ENCODE data around the gene CRLF2.

The CRLF2 gene

DNA sequence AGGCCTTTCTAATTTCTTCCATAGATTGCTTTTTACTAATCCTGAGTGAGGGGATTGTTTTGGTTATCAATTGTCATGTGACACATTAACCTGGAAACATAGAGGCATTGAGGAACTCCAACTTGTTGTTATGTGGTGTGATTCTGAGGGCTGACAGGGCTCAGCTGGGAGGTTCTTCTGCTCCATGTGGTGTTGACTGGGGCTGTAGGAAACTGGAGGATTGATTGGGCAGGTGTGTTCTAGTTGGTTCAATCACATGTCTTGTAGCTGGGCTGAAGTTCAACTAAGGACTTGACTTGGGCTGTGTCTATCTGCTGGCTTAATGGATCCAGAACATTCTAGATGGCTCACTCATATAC, 10.8 kb upstream of the CRLF2 start:
- Histone ChIP-seq H3K27ac (ENCODE audit: low read length) (no peak overlapping the region), H3K4me3 (ENCODE audit: low read length) (no peak overlapping the region), H3K79me2 (ENCODE audit: low read length) (no peaks in the 10 kb centered on the region), H3K36me3 (replicated peaks; ENCODE audit: insufficient read depth, low read length) (no peaks in the 10 kb centered on the region), H2AFZ (ENCODE audit: low read length) (no peak overlapping the region), H3K4me2 (ENCODE audit: low read depth, low read length) (no peak overlapping the region), H3K9ac (ENCODE audit: low read length) (no peak overlapping the region), H3K27me3 (replicated peaks; ENCODE audit: insufficient read depth, low read length) (no peaks in the 10 kb centered on the region), H3K9me2 (replicated peaks; ENCODE audit: insufficient read depth, low read length) (no peaks in the 10 kb centered on the region), H3K9me3 (replicated peaks; ENCODE audit: insufficient read depth, low read length) (no peaks in the 10 kb centered on the region), H3K4me1 (ENCODE audit: low read length) (no peaks in the 10 kb centered on the region), H4K20me1 (ENCODE audit: insufficient read depth, low read length) (no peaks in the 10 kb centered on the region), H3F3A (ENCODE audit: insufficient read depth, low read length) (peaks cover 4% of the 10 kb centered on the region; the same call in 1 of the 2 replicates)
- DNase-seq = no peak
- no peak for TF ChIP-seq EZH2 (optimal IDR thresholded peaks at IDR 0.05; ENCODE audit: low read depth, low read length)
- no peak for TF ChIP-seq EZH2phosphoT487 (IDR thresholded peaks at IDR 0.05; ENCODE audit: low read length)
- TF ChIP-seq, protein P1, sequence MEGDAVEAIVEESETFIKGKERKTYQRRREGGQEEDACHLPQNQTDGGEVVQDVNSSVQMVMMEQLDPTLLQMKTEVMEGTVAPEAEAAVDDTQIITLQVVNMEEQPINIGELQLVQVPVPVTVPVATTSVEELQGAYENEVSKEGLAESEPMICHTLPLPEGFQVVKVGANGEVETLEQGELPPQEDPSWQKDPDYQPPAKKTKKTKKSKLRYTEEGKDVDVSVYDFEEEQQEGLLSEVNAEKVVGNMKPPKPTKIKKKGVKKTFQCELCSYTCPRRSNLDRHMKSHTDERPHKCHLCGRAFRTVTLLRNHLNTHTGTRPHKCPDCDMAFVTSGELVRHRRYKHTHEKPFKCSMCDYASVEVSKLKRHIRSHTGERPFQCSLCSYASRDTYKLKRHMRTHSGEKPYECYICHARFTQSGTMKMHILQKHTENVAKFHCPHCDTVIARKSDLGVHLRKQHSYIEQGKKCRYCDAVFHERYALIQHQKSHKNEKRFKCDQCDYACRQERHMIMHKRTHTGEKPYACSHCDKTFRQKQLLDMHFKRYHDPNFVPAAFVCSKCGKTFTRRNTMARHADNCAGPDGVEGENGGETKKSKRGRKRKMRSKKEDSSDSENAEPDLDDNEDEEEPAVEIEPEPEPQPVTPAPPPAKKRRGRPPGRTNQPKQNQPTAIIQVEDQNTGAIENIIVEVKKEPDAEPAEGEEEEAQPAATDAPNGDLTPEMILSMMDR (IDR thresholded peaks at IDR 0.05; ENCODE audit: low read length) = no peak

DNA sequence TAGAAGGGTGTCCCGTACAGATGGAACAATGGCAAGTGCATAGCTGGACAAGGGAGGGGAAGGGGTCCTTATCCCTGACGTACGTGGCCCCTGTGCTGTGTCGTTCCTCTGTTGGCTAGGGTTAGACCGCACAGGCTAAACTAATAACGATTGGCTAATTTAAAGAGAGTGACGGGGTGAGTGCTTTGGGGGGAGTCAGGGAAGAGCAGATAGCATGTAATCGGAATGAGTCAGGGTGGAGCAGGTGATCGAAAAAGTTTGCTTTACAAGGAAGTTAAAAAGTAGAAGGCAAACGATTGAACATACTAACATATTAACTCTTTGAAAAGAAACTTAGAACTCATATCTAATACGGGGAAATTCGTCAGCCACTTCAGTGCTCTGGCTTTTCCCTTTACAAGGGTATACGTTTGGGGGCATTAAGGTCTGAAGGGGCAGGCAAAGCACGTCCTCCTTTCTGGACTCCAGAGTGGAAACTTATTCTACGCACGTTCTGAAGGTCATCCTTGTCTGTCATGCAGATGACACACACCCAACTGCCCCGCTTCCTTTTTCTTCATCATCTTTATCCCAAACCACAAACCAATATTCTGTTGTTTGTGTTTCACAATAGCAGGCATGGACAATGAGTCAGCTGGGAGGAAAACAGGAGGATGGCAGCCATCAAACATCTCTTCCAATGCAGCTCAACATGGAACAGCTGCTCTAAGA, 10.2 kb upstream of the CRLF2 start:
- Histone ChIP-seq H3K4me2 (ENCODE audit: low read depth, low read length) (no peak overlapping the region), H3K4me1 (ENCODE audit: low read length) (no peaks in the 10 kb centered on the region), H4K20me1 (ENCODE audit: insufficient read depth, low read length) (no peaks in the 10 kb centered on the region), H3K4me3 (ENCODE audit: low read length) (no peak overlapping the region), H3K9me3 (replicated peaks; ENCODE audit: insufficient read depth, low read length) (no peaks in the 10 kb centered on the region), H3K9ac (ENCODE audit: low read length) (no peak overlapping the region), H3K27me3 (replicated peaks; ENCODE audit: insufficient read depth, low read length) (no peaks in the 10 kb centered on the region), H3K79me2 (ENCODE audit: low read length) (no peaks in the 10 kb centered on the region), H3F3A (ENCODE audit: insufficient read depth, low read length) (peaks cover 4% of the 10 kb centered on the region; the same call in 1 of the 2 replicates), H3K9me2 (replicated peaks; ENCODE audit: insufficient read depth, low read length) (no peaks in the 10 kb centered on the region), H3K36me3 (replicated peaks; ENCODE audit: insufficient read depth, low read length) (no peaks in the 10 kb centered on the region), H2AFZ (ENCODE audit: low read length) (no peak overlapping the region), H3K27ac (ENCODE audit: low read length) (no peak overlapping the region)
- TF ChIP-seq EZH2phosphoT487 (IDR thresholded peaks at IDR 0.05; ENCODE audit: low read length) = no peak
- TF ChIP-seq, protein P1 (IDR thresholded peaks at IDR 0.05; ENCODE audit: low read length) = no peak
- TF ChIP-seq EZH2 (optimal IDR thresholded peaks at IDR 0.05; ENCODE audit: low read depth, low read length) = no peak
- DNase-seq = no peak

DNA sequence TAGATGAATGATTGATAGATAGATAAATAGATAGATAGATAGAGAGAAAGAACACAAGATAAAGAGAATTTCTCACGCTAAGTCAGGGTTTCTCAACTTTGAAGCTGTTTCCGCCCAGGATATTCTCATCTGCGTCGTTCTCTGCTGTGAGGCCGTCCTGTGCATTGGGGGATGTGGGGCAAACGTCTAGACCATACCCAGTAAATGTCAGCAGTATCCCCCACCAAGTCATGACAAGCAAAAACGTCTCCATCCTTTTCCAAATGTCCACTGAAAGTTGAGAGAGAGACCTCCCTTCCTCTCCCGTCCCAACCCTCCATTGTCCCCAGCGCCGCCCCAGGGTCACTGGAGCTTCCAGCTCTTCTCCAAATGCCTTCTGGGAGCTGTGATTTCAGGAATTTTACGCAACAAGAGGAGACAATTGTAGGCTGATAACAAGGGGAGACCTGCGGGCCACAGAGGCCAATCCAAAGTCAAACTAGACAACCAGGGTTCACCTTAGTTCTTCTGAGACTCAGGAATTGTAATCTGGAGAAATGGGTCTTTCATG, 8.9 kb upstream of the CRLF2 start:
- Histone ChIP-seq H3K9me2 (replicated peaks; ENCODE audit: insufficient read depth, low read length) (no peaks in the 10 kb centered on the region), H3F3A (ENCODE audit: insufficient read depth, low read length) (peaks cover 4% of the 10 kb centered on the region; the same call in 1 of the 2 replicates), H3K27me3 (replicated peaks; ENCODE audit: insufficient read depth, low read length) (no peaks in the 10 kb centered on the region), H3K79me2 (ENCODE audit: low read length) (no peaks in the 10 kb centered on the region), H3K36me3 (replicated peaks; ENCODE audit: insufficient read depth, low read length) (no peaks in the 10 kb centered on the region), H3K9ac (ENCODE audit: low read length) (no peak overlapping the region), H3K4me2 (ENCODE audit: low read depth, low read length) (no peak overlapping the region), H3K27ac (ENCODE audit: low read length) (no peak overlapping the region), H2AFZ (ENCODE audit: low read length) (no peak overlapping the region), H3K4me1 (ENCODE audit: low read length) (no peaks in the 10 kb centered on the region), H4K20me1 (ENCODE audit: insufficient read depth, low read length) (no peaks in the 10 kb centered on the region), H3K4me3 (ENCODE audit: low read length) (no peak overlapping the region), H3K9me3 (replicated peaks; ENCODE audit: insufficient read depth, low read length) (no peaks in the 10 kb centered on the region)
- DNase-seq = no peak
- TF ChIP-seq EZH2 (optimal IDR thresholded peaks at IDR 0.05; ENCODE audit: low read depth, low read length) = no peak
- TF ChIP-seq EZH2phosphoT487 (IDR thresholded peaks at IDR 0.05; ENCODE audit: low read length) = no peak
- TF ChIP-seq, protein P1 (IDR thresholded peaks at IDR 0.05; ENCODE audit: low read length) = no peak

Data from MM.1S (cell line).